ENCODE data around the gene KAT8.
"Not testable (repeated sequence)": the region's sequence is repeated elsewhere in the genome, so short reads cannot be mapped to it uniquely, and the experiment has no call there.

The KAT8 gene

DNA sequence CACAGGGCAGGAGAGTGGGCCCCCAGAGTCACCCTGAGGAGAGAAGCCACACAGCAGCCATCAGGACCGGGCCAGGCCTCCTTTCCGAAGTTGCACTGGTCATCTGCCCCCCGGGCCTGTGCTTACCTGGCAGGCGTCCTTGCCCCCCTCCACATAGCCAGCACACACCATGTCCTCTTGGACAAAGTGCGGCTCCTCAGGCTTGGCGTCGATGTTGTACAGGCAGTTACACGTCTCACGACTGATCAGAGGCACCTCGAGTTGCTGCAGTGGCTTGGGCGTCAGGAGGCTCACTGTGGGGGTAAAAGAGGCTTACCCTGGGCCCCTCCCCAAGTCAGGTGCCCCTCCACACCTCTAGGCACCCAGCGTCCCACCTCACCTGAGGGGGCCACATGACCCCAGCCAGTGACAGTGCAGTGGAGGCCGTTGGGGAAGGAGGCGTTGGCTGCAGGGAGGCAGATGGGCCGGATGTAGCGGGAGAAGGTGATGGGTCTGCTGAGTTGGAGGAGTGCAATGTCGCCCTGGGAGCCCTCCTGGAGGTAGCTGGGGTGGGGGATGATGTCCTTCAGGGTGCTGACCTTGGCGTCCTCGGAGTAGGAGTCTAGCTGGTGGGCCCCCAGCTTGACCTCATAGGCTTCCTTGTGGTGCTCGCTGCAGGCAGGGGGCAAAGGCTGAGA lies 15.0 kb downstream of the KAT8 start:
- TF ChIP-seq, protein P1, sequence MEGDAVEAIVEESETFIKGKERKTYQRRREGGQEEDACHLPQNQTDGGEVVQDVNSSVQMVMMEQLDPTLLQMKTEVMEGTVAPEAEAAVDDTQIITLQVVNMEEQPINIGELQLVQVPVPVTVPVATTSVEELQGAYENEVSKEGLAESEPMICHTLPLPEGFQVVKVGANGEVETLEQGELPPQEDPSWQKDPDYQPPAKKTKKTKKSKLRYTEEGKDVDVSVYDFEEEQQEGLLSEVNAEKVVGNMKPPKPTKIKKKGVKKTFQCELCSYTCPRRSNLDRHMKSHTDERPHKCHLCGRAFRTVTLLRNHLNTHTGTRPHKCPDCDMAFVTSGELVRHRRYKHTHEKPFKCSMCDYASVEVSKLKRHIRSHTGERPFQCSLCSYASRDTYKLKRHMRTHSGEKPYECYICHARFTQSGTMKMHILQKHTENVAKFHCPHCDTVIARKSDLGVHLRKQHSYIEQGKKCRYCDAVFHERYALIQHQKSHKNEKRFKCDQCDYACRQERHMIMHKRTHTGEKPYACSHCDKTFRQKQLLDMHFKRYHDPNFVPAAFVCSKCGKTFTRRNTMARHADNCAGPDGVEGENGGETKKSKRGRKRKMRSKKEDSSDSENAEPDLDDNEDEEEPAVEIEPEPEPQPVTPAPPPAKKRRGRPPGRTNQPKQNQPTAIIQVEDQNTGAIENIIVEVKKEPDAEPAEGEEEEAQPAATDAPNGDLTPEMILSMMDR (IDR thresholded peaks at IDR 0.05; ENCODE audit: borderline replicate concordance, insufficient read depth, low read depth, low read length), result no peak
- no peak overlapping the region for H3K4me3 ChIP-seq (ENCODE audit: low read depth, low read length)

GRCh38 chr16:31133046-31133501 lies 15.6 kb downstream of the KAT8 start:
- no peak overlapping the region for H3K4me3 ChIP-seq (ENCODE audit: low read depth, low read length)
- TF ChIP-seq, protein P1 (IDR thresholded peaks at IDR 0.05; ENCODE audit: borderline replicate concordance, insufficient read depth, low read depth, low read length), result no peak

DNA sequence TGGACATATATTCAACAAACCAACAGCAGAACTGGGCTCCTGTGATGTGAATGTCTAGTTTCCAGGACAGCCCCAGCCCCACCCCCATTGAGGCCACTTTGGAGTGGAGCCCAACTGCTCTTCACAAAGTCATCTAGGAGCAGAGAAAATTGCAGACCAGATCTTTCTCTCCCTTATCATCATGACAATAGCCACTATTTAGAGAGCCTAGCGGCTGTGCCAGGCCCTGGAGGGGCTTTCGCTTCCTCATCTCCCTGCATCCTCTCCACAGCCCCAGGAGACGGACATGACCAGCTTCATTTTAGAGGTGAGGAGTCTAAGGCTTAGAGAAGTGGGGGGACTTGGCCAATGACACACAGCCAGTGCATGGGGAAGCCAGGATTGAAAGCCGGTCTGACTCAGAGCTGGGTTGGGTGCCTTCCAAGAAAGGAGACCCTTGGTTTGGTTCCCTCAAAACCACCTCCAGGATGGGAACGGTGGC lies 16.7 kb downstream of the KAT8 start:
- TF ChIP-seq, protein P1 (IDR thresholded peaks at IDR 0.05; ENCODE audit: borderline replicate concordance, insufficient read depth, low read depth, low read length), result no peak
- H3K4me3 ChIP-seq (ENCODE audit: low read depth, low read length), result no peak overlapping the region

DNA sequence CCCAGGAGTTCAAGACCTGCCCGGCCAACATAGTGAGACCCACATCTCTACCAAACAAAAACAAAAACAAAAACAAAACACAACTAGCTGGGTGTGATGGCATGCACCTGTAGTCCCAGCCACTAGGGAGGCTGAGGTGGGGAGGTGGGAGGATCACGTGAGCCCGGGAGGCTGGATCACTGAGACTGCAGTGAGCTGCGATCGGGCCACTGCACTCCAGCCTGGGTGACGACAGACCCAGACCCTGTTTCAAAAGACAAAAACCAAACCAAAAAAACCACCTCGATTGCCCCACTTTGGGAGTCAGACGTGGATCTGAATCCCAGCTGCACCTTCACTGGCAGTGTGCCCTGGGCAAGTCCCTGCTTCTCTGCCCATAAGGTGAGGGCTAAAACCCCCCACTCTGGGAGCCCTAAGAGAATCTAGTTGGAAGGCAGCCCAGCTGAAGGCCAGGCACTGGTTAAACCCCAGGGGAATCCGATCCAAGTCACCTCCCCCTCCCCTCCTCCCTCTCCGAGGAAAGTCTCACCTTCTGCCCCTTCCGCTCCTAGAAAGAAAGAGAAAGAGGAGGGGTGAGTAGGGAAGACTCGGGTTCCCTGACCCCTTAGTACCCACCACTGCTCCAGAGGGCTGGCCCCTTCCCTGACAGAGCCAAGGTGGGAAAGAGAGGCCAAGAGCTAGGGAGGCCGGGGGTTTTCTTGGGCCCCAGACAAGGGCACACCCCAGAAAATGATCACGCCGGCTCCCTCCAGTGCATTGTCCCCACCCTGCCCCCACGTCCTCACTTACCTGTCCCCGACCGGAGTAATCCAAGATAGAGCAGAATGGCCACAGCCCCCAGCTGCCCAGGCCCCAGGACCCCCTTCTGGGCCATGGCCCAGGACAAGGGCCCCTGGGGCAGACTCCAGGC lies 17.4 kb downstream of the KAT8 start:
- no peak overlapping the region for H3K4me3 ChIP-seq (ENCODE audit: low read depth, low read length)
- TF ChIP-seq, protein P1 (IDR thresholded peaks at IDR 0.05; ENCODE audit: borderline replicate concordance, insufficient read depth, low read depth, low read length), result no peak

- TF ChIP-seq, protein P1 (IDR thresholded peaks at IDR 0.05; ENCODE audit: borderline replicate concordance, insufficient read depth, low read depth, low read length), result no peak
- no peak within 1 kb of the TSS for H3K4me3 ChIP-seq (ENCODE audit: low read depth, low read length)
Measured at GRCh38 chr16:31135535-31136286, 18.2 kb downstream of the KAT8 start, which contains the start of gene PRSS8. TSS of gene PRSS8 (minus strand) at chr16:31135727. CDS start at chr16:31135498, 229 bp downstream.

- TF ChIP-seq, protein P1 (IDR thresholded peaks at IDR 0.05; ENCODE audit: borderline replicate concordance, insufficient read depth, low read depth, low read length), result no peak
- H3K4me3 ChIP-seq (ENCODE audit: low read depth, low read length), result no peak overlapping the region
Measured at GRCh38 chr16:31136287-31136662, 18.8 kb downstream of the KAT8 start.

GRCh38 chr16:31136822-31137499 lies 19.5 kb downstream of the KAT8 start:
- H3K4me3 ChIP-seq (ENCODE audit: low read depth, low read length), result not testable (repeated sequence)

Data from GM12875 (cell line).